ENCODE measurements around the gene ABCC10.
A peak's percentile ranks its signal among the peaks of the same experiment; 100 is the strongest.
"Not testable (repeated sequence)": the region's sequence is repeated elsewhere in the genome, so short reads cannot be mapped to it uniquely, and the experiment has no call there.

The ABCC10 gene

DNA sequence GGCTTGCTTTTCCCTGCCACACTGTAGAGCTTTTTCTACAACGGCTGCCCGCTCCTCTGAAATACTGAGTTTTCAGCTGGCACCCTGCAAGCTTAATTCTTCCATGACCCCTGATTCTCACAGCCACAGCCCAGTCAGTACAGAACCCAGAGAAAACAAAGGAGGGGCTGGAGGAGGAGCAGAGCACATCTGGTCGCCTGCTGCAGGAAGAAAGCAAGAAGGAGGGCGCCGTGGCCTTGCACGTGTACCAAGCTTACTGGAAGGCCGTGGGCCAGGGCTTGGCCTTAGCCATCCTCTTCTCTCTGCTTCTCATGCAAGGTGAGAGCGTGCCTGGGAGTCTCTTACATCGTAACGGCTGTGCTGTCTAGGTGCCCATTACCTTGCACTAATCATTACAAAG, 16.7 kb downstream of the ABCC10 start:
- DNase-seq (ENCODE audit: low read depth in 2 of 2), result no peak

DNA sequence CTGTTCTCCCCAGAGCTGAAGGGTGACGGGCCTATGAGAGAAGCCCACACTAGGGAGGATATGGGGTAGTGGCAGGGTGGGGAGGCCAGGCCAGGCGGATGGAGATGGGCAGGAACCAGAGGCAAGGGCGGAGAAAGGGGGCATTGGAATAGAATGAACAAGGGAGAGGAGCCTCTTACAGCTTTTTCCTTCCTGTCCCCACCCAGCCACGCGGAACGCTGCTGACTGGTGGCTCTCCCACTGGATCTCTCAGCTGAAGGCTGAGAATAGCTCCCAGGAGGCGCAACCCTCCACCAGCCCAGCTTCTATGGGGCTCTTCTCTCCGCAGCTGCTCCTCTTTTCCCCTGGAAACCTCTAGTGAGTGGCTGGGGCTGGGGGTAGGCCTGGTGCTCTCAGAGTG, 17.2 kb downstream of the ABCC10 start:
- DNase-seq (ENCODE audit: low read depth in 2 of 2), result no peak

DNA sequence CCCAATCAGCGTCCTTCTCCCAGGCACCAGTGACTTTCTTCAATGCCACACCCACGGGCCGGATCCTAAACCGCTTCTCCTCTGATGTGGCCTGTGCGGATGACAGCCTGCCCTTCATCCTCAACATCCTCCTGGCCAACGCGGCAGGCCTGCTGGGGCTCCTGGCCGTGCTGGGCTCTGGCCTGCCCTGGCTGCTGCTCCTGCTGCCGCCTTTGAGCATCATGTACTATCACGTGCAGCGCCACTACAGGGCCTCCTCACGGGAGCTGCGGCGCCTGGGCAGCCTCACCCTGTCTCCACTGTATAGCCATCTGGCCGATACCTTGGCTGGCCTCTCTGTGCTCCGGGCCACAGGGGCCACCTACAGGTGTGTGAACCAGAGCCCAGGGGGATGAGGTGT, 18.2 kb downstream of the ABCC10 start:
- no peak for DNase-seq (ENCODE audit: low read depth in 2 of 2)

DNA sequence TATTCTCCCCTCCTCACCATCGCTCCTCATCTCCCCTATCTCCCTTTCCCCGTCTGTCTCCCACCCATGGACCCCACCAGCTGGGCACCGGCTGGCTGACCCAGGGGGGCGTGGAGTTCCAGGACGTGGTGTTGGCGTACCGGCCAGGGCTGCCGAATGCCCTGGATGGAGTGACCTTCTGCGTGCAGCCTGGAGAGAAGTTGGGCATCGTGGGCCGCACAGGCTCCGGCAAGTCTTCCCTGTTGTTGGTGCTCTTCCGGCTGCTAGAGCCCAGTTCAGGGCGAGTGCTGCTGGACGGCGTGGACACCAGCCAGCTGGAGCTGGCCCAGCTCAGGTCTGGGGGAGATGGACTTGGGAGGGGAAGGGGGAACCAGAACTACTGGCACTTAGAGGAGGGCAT, 20.3 kb downstream of the ABCC10 start:
- no peak for DNase-seq (ENCODE audit: low read depth in 2 of 2)

DNA sequence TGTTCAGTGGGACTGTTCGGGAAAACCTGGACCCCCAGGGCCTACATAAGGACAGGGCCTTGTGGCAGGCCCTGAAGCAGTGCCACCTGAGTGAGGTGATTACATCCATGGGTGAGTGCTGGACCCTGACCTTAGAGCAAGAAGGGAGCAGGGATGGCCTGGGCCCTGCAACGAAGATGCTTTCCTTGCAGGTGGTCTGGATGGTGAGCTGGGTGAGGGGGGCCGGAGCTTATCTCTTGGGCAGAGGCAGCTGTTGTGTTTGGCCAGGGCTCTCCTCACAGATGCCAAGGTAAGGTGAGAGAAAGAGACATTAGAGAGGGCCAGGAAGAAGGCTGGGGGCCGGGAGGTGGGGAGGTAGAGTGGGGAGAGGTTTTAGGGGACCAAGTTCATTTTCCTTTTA, 21.6 kb downstream of the ABCC10 start:
- no peak for DNase-seq (ENCODE audit: low read depth in 2 of 2)

DNA sequence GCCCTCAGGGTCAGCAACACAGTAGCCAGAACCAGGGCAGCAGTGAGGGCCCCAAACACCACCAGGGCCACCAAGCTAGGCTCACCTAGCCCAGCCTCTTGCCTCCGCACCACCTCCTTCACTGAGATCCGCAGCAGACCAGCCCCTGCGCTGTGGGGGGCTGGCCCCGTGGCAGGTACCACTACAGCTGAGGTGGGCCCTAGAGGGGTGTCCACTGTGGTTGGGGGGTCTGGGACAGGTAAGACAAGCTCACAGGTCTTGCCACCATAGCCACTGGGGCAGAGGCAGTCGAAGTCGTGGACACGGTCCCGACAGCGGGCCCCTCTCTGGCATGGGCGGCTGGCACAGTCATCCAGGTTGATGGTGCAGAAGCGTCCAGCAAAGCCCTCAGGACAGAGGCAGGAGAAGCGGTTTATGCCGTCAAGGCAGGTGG, 23.4 kb downstream of the ABCC10 start:
- DNase-seq (ENCODE audit: low read depth in 2 of 2), result no peak

DNA sequence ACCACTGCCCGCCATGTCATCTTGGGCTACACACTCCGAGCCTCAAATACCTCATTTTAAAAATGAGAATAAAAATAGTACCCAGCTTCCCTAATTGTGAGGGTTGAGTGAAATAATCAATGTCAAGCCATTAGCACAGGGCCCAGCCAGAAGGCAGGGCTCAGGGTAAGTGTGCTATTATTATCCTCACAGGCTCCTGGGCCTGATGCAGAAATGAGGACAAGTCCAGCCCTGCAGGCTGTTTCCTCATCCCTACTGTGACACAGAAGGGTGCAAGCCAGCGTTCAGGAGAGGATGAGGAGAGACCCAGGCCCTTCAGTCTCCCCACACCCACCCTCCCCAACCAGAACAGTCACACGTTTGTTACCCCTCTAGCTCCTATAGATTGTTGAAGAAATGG, 24.0 kb downstream of the ABCC10 start:
- DNase-seq (ENCODE audit: low read depth in 2 of 2), result no peak

DNA sequence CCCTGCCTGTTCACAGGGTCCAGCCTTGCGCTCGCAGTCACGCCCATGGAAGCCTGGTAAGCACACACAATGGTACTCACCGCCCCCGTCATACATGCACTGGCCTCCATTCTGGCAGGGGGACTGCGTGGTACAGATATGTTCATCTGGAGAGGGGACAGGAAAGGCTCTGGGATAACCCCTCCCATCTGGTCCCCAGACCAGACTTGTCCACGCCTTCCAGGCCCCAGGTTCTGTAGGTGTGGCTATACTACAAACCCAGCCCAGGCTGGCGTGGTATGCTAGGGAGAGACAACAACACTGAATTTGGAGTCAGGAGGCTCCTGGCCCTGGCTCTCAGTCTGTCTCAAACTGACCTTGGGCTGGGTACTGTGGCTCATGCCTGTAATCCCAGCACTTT, 24.6 kb downstream of the ABCC10 start:
- DNase-seq (ENCODE audit: low read depth in 2 of 2), result no peak

DNA sequence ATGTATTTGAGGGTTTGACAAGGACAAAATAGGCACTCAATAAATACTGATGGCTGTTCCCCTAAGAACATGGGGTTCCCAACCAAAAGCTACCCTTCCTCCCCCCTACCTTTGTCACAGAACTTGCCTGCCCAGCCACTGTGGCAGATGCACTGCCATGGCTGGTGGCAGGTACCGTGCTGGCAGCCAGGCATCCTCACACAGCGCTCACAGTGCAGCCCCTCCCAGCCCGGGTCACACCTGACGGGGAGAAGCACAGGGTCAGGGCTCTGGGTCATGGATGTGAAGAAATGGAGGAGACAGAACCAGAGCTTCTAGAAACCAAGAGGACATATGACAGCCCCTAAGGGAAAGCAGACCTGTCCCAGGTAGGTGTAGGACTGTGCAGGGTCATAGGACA, 25.6 kb downstream of the ABCC10 start:
- no peak for DNase-seq (ENCODE audit: low read depth in 2 of 2)

DNA sequence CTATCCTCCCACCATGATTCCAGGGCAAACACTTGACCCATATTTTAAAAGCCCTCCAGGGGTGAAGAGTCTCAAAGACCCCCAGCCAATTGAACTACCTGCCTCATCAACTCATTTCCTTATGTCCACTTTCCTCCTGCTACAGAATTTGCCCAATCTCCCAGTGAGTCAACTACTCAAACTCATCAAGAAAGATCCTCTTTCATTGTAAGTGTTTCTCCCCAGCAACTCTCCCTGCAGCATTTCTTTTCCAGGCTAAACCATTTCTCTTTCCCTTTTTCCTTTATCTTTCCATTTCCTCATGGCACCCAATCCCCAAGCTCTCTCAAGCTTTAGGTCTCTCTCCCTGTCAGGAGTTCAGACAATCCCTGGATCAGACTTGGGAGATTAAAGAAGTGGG, 26.5 kb downstream of the ABCC10 start:
- DNase-seq (ENCODE audit: low read depth in 2 of 2), result no peak

DNA sequence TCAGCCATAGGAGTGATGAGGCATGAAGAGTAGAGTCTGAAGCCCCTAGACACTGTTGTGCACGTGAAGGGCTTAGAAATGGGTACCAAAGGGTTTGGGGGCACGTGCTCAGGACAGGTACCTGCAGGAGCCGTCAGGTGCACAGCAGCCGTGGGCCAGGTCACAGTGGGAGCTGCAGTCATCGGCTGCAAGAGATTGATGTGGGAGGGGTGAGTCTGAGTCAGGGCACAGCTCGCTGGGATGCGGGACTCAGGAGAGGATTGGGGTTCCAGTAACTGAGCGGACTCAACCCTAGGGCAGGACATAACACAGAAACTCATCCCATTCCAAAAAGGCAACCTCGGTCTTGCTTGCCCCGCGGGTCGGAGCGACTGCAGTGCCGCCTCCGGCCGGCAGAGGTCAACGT, 27.0 kb downstream of the ABCC10 start:
- DNase-seq (ENCODE audit: low read depth in 2 of 2), result peak; percentile 27 to 71

DNA sequence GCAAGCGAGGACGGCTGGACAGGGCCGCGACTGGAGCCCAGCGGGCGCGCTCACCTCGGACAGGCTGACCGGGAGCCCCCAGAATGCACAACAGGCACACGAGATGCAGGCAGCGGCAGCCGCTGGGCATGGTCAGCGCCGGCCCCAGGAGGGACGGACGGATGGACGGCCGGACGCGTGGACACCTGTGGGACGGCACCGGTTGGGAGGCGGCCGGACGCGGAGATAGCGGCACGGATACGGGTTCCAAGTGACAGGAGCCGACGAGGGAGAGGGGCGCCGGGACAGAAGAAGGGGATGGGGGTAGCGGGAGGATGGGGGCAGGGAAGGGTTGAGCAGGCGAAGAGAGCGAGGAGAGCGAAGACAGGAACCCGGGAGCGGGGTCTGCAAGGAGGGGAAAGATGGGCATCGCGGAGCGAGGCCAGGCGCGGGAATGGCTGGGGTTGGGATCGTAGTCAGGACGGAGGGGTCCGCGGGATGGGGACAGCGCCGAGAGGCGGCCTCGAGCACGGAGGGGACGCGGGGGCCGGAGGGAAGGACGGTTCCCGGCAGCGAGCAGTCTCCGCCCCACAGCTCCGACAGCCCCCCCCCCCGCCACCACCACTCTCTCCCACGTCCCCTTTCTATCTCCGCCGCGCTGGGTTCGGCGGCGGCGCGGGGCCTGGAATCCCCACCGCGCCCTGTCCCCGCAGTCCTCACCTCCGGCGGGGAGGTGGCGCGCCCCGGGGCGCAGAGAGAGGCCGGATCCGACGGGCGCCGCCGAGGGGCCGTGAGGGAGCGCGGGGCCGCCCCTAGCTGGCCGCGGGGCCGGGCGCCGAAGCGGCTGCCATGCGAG, 27.6 kb downstream of the ABCC10 start:
- DNase-seq (ENCODE audit: low read depth in 2 of 2), result peak in 1 of 2 experiments; percentile 23

DNA sequence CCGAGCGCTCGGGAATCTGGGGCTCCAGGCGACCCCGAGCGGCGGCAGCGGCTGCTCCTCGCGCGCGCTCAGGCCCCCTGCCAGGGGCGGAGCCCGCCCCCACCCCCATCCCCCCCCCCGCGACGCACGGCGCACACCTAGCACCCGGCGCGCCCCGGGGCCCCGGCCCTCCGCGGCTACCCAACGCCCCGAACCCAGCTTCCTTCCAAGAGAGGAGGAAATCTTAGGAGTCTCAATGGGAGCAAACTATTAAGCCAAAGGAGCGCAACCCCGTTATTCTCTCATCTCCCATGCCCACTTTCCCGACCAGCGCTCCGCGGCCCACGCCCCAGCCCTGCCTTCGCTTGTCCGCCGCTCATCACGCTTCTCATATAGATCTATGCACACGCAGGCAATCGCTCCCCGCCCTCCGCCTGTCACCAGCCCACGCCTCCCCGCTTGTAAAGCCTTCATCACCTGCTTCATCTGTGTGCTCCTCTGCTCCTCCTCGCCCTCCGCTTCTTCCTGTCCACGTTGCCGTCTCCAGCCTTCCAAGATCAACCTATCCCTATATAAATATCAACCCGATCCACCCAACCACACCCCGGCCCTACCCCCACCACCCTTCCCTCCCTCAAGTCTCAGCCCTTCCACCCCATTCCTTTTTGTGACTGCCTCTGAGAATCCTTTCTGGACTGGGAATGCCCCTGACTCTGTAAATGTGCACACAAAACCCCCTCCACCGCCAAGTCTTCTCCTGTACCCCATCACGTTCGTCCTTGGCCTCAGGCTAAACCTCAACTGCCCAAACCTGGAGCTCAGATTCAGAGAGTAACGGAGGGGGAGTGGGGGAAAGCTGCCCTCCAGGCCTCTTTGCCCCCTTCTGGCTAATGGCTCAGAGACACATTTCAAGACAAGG, 28.4 kb downstream of the ABCC10 start, which contains the start of gene DLK2:
TSS of gene DLK2 (minus strand) at position 18 of the 898 bp plus-strand sequence. CDS start 723 bp downstream, outside the sequence.
- peak; percentile 42 to 59 for DNase-seq (ENCODE audit: low read depth in 2 of 2)

DNA sequence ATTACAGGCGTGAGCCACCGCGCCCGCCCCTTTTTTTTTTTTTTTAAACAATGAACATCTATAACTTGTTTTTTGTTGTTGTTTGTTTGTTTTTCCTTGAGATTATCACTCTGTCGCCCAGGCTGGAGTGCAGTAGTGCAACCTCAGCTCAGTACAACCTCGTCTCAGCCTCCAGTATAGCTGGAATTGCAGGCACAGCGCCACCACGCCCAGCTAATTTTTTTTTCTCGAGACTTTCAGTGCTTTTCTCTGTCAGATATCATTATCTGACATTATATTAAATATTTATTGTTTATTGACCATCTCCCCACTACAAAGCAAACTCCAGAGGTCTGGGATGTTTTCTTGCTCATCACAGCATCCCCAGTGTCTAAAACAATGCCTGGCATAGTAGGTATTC, 30.3 kb downstream of the ABCC10 start:
- DNase-seq (ENCODE audit: low read depth in 2 of 2), result no peak

DNA sequence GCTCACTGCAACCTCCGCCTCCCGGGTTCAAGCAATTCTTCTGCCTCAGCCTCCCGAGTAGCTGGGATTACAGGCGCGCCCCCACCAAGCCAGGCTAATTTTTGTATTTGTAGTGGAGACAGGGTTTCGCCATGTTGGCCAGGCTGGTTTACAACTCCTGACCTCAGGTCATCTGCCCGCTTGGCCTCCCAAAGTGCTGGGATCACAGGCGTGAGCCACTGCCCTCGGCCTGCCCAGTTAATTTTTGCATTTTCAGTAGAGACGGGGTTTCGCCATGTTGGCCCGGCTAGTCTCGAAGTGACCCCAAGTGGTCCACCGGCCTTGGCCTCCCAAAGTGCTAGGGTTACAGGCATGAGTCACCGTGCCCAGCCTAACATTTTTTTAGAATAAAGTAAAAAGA, 30.8 kb downstream of the ABCC10 start:
- DNase-seq (ENCODE audit: low read depth in 2 of 2), result not testable (repeated sequence)

DNA sequence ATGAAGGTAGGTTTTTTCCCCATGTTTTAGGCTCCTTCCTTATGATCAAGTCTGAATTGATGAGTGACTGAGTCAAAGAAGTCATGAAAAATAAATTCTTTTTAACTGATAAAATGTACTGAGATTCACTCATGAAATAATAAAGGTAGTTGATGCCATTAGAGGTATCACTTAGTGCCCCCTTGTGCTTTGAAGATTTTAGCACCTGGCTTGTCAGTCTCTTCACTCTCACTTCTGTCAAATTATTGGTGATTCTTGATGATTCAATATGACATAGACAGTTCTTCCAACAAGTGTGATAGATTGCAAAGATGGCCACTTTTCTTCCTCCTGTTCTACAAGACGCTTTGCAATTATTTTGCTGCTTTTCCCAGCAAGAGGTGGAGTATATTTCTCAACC, 32.2 kb downstream of the ABCC10 start:
- DNase-seq (ENCODE audit: low read depth in 2 of 2), result no peak

DNA sequence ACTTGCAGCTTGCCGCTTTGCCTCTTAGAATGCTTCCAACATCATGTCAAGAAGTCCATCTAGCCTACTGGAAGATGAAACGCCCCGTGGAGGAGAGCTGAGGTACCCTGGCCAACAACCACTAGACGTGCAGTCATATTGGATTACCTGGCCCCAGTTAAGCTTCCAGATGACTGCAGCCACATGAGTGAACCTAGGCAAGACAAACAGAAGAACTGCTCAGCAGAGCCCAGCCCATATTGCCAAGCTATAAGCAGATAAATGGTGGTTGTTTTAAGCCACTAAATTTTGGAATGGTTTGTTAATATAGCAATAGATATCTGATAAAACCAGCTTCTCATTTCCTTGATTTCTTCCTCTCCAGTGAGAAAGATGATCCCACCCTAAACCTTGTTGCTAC, 32.7 kb downstream of the ABCC10 start:
- no peak for DNase-seq (ENCODE audit: low read depth in 2 of 2)

DNA sequence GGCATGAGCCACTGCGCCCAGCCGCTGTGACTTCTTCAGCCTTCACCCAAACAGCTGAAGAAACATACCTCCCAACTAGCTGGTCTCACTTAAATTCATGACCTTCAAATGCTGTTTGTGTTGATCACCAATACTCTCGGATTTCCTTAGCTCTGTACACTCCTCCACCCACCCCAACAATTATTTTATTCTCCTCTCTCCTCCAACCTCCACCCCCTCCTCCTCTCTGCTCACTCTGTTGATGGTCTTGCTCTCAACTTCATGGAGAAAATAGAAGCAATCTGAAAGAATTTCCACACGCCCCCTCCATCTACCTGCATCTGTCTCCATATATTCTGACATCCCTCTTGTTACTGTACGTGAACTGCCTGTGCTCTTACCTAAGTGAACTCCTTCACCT, 34.6 kb downstream of the ABCC10 start:
- no peak for DNase-seq (ENCODE audit: low read depth in 2 of 2)

DNA sequence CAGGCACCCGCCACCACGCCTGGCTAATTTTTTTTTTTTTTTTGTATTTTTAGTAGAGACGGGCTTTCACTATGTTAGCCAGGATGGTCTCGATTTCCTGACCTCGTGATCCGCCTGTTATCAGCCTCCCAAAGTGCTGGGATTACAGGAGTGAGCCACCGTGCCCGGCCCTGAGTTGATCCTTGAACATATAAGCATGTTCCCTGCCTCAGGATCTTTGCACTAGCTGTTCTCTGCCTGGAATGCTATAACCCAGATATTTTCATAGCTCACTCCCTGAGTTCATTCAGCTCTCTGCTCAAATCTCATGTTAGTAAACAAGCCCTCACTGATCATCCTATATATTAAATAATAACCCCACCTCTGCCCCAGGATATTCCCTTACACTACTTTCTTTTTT, 37.0 kb downstream of the ABCC10 start:
- no peak for DNase-seq (ENCODE audit: low read depth in 2 of 2)

DNA sequence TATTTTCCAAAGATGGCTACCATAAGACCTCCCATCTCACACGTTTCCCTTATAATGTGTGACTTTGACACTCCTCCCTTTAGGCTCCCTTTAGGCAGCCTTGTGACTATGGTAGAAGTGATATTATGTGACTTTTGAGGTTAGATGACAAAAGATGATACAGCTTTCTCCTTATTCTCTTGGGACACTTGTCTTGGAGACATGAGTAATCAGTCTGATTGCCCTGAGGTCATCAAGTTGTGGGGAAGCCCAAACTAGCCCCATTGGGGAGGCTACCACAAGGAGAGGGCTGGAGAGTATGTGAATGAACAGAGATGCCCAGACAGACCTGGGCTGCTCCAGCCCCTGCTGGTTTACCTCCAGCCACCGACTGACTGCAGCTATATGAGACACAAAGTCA, 38.6 kb downstream of the ABCC10 start:
- no peak for DNase-seq (ENCODE audit: low read depth in 2 of 2)

DNA sequence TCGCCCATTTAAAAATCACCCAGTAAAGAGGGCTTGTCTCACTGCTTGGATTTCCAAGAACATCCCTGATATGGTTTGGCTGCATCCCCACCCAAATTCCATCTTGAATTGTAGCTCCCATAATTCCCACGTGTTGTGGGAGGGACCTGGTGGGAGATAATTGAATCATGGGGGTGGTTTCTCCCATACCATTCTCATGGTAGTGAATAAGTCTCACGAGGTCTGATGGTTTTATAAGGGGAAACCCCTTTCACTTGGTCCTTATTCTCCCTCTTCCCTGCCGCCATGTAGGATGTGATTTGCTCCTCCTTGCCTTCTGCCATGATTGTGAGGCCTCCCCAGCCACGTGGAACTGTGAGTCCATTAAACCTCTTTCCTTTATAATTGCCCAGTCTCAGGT, 39.9 kb downstream of the ABCC10 start:
- not testable (repeated sequence) for DNase-seq (ENCODE audit: low read depth in 2 of 2)

DNA sequence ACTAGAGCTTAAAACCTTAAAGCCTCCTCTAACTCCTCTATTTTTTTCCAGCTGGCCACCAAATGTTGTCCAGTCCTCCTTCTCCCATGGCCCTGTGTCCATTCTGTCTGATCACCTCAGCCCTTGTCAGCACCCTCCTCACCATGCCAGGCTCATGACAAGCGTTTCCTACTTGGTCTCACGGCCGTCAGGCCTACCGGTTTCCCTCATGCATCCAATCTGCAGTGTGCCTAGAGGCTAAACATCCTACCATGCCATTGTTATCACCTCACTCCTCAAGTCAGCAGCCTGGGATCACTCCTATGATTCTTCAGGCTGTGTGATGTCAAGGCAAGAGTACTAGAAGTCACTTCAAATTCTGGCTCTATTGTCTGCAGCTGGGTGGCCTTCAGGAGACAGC, 40.4 kb downstream of the ABCC10 start:
- DNase-seq (ENCODE audit: low read depth in 2 of 2), result no peak

DNA sequence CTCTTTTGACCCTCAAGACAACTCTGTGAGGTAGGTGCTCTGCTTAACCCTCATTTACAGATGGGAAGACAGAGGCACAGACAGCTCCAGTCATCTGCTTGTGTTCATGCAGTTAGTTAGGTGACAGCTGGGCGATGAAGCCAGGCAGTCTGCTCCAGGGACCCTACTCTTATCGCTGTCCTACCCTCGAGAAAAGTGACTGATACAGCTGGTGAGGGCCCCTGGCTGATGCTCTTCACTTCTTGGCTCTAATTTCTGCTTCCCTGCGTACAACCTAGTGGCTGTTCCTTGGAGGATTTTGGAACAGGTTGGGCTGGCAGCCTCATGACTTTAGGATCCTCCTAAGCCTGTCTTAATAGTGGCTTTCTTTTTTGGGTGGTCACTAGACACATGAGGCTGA, 40.9 kb downstream of the ABCC10 start:
- no peak for DNase-seq (ENCODE audit: low read depth in 2 of 2)
